ENCODE measurements around the gene LYST. TPM values are rescaled to one million over a fixed set of nuclear protein-coding genes. Genes with fewer than 3 reads are reported as not detected.

The LYST gene
- total RNA-seq, 1 experiment from 2014 or later: 4.8 TPM

DNA sequence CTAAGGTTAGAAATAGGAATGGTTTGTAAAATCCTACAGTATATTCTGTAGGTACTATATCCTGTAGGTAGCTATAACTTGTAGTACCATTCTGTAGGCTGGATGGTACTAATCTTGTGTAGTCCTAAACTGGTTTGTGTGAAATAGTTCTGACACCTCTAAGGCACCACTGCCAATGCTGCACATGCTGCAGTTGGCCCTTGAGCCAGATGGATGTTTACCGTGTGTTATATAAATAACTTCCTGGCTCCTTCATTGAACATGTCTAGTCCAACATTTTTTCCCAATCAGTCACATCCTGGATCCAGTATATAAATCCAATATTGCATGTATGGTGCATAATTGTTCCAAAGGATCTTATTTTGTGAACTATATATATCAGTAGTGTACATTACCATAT is 127.6 kb downstream of the LYST start:
- ATAC-seq (peak; percentile 84), DNase-seq (peak; percentile 74)
- intact Hi-C loops (cut with micrococcal nuclease): loop anchor here (1.0 kb wide), 1 partner anchor 31 kb away; no protein-coding TSS in a partner anchor
- Histone ChIP-seq H3K36me3 (ENCODE audit: low read depth, low read length) (no peaks in the 10 kb centered on the region), H3K4me3 (ENCODE audit: low read length) (no peak overlapping the region), H3K9ac (ENCODE audit: low read length) (no peak overlapping the region), H3K9me2 (replicated peaks; ENCODE audit: low read length) (no peaks in the 10 kb centered on the region), H3K27ac (ENCODE audit: low read length) (0 out of 2 replicates have a peak overlapping the region, but pooled peaks have one; percentile 8), H3K4me1 (ENCODE audit: insufficient read depth, low read length) (peaks cover 13% of the 10 kb centered on the region), H3K9me3 (ENCODE audit: low read length) (no peaks in the 10 kb centered on the region), H4K20me1 (ENCODE audit: low read length) (no peaks in the 10 kb centered on the region), H3K27me3 (ENCODE audit: low read length) (no peaks in the 10 kb centered on the region), H3K4me2 (ENCODE audit: low read length) (0 out of 2 replicates have a peak overlapping the region, but pooled peaks have one; percentile 10), H3K79me2 (ENCODE audit: low read length) (no peaks in the 10 kb centered on the region), H2AFZ (ENCODE audit: low read length) (no peak overlapping the region), H3F3A (ENCODE audit: low read length, unreplicated experiment) (no peaks in the 10 kb centered on the region)
- POLR2A ChIA-PET (ENCODE audit: unreplicated experiment): no interaction called here
- TF ChIP-seq, protein P1, sequence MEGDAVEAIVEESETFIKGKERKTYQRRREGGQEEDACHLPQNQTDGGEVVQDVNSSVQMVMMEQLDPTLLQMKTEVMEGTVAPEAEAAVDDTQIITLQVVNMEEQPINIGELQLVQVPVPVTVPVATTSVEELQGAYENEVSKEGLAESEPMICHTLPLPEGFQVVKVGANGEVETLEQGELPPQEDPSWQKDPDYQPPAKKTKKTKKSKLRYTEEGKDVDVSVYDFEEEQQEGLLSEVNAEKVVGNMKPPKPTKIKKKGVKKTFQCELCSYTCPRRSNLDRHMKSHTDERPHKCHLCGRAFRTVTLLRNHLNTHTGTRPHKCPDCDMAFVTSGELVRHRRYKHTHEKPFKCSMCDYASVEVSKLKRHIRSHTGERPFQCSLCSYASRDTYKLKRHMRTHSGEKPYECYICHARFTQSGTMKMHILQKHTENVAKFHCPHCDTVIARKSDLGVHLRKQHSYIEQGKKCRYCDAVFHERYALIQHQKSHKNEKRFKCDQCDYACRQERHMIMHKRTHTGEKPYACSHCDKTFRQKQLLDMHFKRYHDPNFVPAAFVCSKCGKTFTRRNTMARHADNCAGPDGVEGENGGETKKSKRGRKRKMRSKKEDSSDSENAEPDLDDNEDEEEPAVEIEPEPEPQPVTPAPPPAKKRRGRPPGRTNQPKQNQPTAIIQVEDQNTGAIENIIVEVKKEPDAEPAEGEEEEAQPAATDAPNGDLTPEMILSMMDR (conservative IDR thresholded peaks at IDR 0.05; ENCODE audit: low read depth, low read length): no peak
- TF ChIP-seq EZH2phosphoT487 (IDR thresholded peaks at IDR 0.05; ENCODE audit: borderline replicate concordance, low read length): no peak
- no peak for TF ChIP-seq EZH2 (IDR thresholded peaks at IDR 0.05; ENCODE audit: low read length, unreplicated experiment)
- CTCF ChIA-PET: no interaction called here
- BruUV-seq (replicated peaks): no TSS peak

DNA sequence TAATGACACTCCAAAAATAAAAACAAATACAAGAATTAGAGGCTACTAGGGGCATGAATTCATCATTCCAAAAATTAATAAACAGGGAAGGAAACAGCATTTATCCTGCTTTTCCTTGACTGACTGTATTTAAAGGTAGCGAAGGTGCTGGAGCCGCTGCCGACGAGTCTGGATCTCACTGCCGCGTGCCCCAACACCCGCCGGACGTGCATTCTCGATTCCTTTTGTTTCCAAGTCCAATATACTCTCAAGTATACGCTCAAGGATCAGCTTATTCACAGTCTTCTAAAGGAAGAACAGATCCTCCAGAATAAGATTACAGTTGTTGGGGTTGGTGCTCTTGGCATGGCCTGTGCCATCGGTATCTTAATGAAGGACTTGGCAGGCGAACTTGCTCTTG is 129.0 kb downstream of the LYST start:
- ChIA-PET POLR2A (ENCODE audit: unreplicated experiment) (no interaction called here), CTCF (no interaction called here)
- no peaks in the 10 kb centered on the region for H4K20me1 ChIP-seq (ENCODE audit: low read length)
- H3K9me3 ChIP-seq (ENCODE audit: low read length): no peaks in the 10 kb centered on the region
- no peaks in the 10 kb centered on the region for H3K36me3 ChIP-seq (ENCODE audit: low read depth, low read length)
- peaks cover 13% of the 10 kb centered on the region for H3K4me1 ChIP-seq (ENCODE audit: insufficient read depth, low read length)
- intact Hi-C loops (cut with micrococcal nuclease): no loop called here
- H3K79me2 ChIP-seq (ENCODE audit: low read length): no peaks in the 10 kb centered on the region
- no peak overlapping the region for H3K9ac ChIP-seq (ENCODE audit: low read length)
- no peak for TF ChIP-seq EZH2 (IDR thresholded peaks at IDR 0.05; ENCODE audit: low read length, unreplicated experiment)
- H3K9me2 ChIP-seq (replicated peaks; ENCODE audit: low read length): no peaks in the 10 kb centered on the region
- no TSS peak for BruUV-seq (replicated peaks)
- no peak overlapping the region for H3K4me3 ChIP-seq (ENCODE audit: low read length)
- H3K27me3 ChIP-seq (ENCODE audit: low read length): no peaks in the 10 kb centered on the region
- H3F3A ChIP-seq (ENCODE audit: low read length, unreplicated experiment): no peaks in the 10 kb centered on the region
- no peak overlapping the region for H3K27ac ChIP-seq (ENCODE audit: low read length)
- H3K4me2 ChIP-seq (ENCODE audit: low read length): no peak overlapping the region
- DNase-seq (no peak), ATAC-seq (no peak)
- no peak overlapping the region for H2AFZ ChIP-seq (ENCODE audit: low read length)

DNA sequence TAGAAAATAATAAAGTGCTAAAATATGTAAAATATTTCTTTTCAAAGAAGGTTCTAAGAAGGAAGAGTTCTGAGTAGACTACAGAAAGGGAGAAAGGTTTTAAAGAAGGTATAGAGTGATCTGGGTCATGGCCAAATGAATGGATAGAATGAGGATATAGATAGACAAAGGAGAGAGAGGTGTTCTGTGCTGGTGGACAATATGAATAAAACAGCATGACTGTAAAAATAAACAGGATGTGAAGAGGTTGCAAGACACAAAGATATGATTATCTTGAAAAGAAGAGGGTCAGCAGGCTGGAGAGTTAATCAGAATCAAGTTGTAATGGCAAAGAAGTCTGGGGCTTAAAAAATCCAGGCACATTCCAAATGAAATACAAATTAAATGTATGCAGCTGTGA is 130.4 kb downstream of the LYST start:
- H3K9me3 ChIP-seq (ENCODE audit: low read length): no peaks in the 10 kb centered on the region
- ATAC-seq (no peak), DNase-seq (no peak)
- no peaks in the 10 kb centered on the region for H3K9me2 ChIP-seq (replicated peaks; ENCODE audit: low read length)
- no peak overlapping the region for H3K9ac ChIP-seq (ENCODE audit: low read length)
- intact Hi-C loops (cut with micrococcal nuclease): no loop called here
- TF ChIP-seq EZH2phosphoT487 (IDR thresholded peaks at IDR 0.05; ENCODE audit: borderline replicate concordance, low read length) (no peak), EZH2 (IDR thresholded peaks at IDR 0.05; ENCODE audit: low read length, unreplicated experiment) (no peak)
- TF ChIP-seq, protein P1 (conservative IDR thresholded peaks at IDR 0.05; ENCODE audit: low read depth, low read length): no peak
- H3K4me3 ChIP-seq (ENCODE audit: low read length): no peak overlapping the region
- H3K36me3 ChIP-seq (ENCODE audit: low read depth, low read length): no peaks in the 10 kb centered on the region
- CTCF ChIA-PET: no interaction called here
- H3K27me3 ChIP-seq (ENCODE audit: low read length): no peaks in the 10 kb centered on the region
- BruUV-seq (replicated peaks): no TSS peak
- H3F3A ChIP-seq (ENCODE audit: low read length, unreplicated experiment): no peaks in the 10 kb centered on the region
- peaks cover 13% of the 10 kb centered on the region for H3K4me1 ChIP-seq (ENCODE audit: insufficient read depth, low read length)
- no peak overlapping the region for H2AFZ ChIP-seq (ENCODE audit: low read length)
- no peaks in the 10 kb centered on the region for H4K20me1 ChIP-seq (ENCODE audit: low read length)
- H3K27ac ChIP-seq (ENCODE audit: low read length): no peak overlapping the region
- POLR2A ChIA-PET (ENCODE audit: unreplicated experiment): no interaction called here
- no peak overlapping the region for H3K4me2 ChIP-seq (ENCODE audit: low read length)
- H3K79me2 ChIP-seq (ENCODE audit: low read length): no peaks in the 10 kb centered on the region
